Measurements from ENCODE around the gene KCNN2.

The KCNN2 gene

GRCh38 chr5:114544561-114544960 is 182.7 kb downstream of the KCNN2 start:
- DNase-seq (ENCODE audit: low read depth) = no peak

Data from activated T-cell treated with anti-CD3 and anti-CD28 coated beads for 1 hour (primary cell).